GM12873 (cell line): ENCODE data around the gene FAM177B.

Experiments
- TF ChIP-seq, protein P1 (sequence below): IDR thresholded peaks from 2 replicates; pipeline ENCODE4 v1.5.1; 2012; ENCODE audit warnings: low read depth, mild to moderate bottlenecking, moderate library complexity, low read length, control low read depth; ENCODE audit not compliant: insufficient read depth; ENCODE audit errors: missing control alignments

Gene FAM177B

DNA sequence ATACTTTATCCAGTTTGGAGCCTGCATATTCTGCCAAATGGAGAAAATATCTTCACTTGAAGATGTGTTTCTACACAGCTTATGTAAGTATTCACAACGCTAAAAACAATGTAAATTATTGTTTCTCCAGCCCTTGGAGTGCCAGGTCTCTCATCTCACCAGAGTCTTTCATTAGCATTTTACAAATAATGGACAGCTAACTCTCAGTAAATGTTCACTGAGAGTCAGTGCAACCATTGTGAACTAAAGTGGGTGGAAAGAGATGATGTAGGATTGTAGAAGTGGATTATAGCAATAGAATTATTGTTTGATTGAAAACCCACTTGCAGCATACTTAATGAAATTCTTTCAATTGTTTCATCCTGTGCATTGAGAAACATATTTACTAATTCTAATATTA, 8.3 kb upstream of the FAM177B start:
- TF ChIP-seq, protein P1, sequence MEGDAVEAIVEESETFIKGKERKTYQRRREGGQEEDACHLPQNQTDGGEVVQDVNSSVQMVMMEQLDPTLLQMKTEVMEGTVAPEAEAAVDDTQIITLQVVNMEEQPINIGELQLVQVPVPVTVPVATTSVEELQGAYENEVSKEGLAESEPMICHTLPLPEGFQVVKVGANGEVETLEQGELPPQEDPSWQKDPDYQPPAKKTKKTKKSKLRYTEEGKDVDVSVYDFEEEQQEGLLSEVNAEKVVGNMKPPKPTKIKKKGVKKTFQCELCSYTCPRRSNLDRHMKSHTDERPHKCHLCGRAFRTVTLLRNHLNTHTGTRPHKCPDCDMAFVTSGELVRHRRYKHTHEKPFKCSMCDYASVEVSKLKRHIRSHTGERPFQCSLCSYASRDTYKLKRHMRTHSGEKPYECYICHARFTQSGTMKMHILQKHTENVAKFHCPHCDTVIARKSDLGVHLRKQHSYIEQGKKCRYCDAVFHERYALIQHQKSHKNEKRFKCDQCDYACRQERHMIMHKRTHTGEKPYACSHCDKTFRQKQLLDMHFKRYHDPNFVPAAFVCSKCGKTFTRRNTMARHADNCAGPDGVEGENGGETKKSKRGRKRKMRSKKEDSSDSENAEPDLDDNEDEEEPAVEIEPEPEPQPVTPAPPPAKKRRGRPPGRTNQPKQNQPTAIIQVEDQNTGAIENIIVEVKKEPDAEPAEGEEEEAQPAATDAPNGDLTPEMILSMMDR: no peak

DNA sequence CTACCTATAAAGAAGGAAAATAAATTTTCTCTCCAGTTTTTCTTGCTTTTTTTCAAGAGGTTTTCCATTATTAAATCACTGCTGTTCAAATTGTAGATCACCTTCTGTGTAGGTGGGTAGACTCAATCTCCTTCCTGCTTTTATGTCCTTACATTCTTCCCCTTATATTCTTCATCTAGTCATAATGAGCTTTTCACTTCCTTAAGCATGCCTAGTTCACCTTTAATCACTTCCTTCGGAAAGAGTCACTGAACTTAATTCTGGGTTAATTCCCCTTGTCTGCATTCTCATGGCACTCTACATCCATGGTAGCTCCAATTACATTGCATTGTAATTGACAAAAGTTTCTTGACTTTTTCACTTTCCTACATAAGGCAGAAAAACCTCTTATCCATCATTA, 6.1 kb upstream of the FAM177B start:
- TF ChIP-seq, protein P1: no peak

DNA sequence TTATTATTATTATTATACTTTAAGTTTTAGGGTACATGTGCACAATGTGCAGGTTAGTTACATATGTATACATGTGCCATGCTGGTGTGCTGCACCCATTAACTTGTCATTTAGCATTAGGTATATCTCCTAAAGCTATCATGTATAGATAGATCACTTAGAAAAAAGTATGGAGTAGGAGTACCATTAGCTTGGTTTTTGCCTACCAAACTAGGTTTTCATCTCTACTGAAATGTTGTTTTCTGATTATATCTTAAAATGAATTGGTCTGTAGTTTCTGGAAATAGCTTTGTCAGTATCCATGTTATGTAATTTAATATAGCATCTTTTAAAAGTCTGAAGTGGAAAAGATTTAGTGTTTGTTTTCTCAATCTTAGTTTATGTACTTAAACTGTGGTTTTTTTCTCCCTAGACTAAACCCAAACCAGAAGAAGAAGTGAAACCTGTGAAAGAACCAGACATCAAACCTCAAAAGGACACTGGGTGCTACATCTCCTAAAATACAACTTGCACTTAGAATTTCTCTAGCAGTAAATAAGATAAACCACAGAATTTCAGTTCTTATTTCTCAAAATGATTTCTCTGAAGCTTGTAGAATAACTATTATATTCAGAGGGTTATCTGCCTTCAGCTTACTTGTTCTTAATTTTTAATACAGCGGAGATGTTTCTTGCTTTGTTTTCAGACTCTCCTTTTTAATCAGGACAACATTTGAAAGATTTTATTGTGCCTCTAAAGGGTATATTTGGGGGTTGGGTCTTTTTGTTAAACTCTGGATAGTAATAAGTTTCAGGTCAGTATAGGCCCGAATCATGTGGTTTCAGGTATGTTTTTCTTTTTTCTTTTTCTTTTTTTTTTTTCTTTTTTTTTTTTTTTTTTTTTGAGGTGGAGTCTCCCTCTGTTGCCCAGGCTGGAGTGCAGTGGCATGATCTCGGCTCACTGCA, 4.5 kb upstream of the FAM177B start:
- TF ChIP-seq, protein P1: no peak

DNA sequence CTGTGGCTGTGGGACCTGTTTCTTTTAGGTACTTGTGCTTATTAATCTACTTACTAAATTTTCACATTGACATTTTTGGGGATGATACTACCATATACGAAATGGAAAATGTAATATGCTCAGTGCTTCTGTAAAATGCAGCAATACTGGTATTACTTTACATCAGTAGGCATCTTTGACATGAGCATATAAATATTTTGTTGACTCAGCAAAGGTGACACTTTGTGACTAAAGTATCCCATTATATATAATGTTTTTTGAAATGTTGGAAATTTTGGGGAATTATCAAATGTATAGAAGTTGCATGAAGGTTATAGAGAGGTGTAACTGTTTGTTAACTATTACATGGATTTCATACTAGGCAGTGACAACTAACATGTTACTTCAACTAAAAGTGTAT, 2.3 kb upstream of the FAM177B start:
- TF ChIP-seq, protein P1: no peak

DNA sequence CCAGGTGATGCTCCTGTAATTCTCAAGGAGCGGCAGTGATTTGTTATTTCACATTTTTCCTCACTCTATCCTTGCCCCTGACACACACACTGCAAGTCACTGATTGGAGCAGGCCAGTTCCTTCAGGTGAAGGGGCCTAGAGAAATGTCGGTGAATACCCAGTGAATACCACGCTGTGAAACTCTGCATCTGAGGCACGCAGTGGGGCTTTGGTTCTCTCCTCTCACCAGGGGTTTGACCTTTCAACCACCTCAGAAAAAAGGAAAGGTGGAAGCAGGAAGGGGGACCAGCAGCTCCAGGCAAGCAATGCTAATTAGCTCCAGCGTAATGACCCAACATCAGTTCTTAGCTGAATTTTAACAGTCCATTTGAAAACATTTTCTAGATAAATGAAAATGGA, 532 bp upstream of the FAM177B start:
- TF ChIP-seq, protein P1: no peak

DNA sequence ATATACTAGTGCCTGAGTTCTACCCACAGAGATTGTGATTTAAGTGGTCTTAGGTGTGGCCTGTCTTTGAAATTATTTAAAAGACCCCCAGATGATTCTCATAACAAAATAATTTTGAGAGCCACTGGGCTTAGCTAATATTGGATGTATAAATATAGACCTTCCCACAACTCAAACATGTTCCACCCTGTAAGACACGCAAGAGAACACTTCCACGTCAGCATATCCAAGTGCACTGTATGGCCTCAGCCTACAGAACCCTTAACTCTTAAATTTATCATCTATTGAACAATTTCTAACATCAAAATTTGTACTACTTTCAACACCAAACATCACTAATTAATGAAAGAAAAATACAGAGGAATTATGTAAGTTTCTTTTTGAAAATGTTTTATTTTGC, 2.5 kb downstream of the FAM177B start:
- TF ChIP-seq, protein P1: no peak

DNA sequence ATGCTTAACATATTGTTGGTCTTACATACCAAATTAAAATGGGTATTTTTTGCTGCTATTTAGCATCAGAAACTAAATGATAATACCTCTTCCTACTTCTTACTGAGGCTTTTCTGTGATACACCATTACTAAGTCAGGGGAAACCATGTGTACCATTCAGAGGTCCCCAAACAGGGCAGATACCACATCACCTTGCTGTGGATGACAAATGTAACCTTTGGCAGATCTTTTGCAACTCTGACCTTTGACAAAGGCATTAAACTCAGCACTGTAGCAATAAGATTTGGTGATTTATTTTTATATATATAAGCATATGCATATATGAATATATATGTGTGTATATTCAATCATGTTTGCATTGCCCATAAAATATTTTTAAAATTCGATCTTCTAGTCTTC, 2.9 kb downstream of the FAM177B start:
- TF ChIP-seq, protein P1: no peak
